ENCODE results near the gene GDA. TPM values are rescaled to one million over a fixed set of nuclear protein-coding genes. Genes with fewer than 3 reads are reported as not detected.
"Not testable (repeated sequence)": the region's sequence is repeated elsewhere in the genome, so short reads cannot be mapped to it uniquely, and the experiment has no call there.

The GDA gene
- total RNA-seq, 1 donor from 2014 or later, result 2.7 TPM

- H3K4me3 ChIP-seq, result no peak overlapping the region
- H3K9me3 Mint-ChIP-seq, result peaks cover 3% of the 10 kb centered on the region
- no peaks in the 10 kb centered on the region for H3F3A ChIP-seq (ENCODE audit: low read depth)
- H3K36me3 Mint-ChIP-seq, result no peaks in the 10 kb centered on the region
- H3K27me3 ChIP-seq, result no peaks in the 10 kb centered on the region
- no peaks in the 10 kb centered on the region for H3K36me3 ChIP-seq
- no peak for TF ChIP-seq CTCF (IDR thresholded peaks at IDR 0.05)
- TF ChIP-seq EZH2 (IDR thresholded peaks at IDR 0.05), result no peak
- TF ChIP-seq EZH2phosphoT487 (IDR thresholded peaks at IDR 0.05), result no peak
- H3K79me2 ChIP-seq (ENCODE audit: low read depth), result no peaks in the 10 kb centered on the region
- no peaks in the 10 kb centered on the region for H4K20me1 ChIP-seq (ENCODE audit: low read depth)
- H3K9ac ChIP-seq, result no peak overlapping the region
- DNase-seq (ENCODE audit: low spot score), result no peak
- H3K27ac Mint-ChIP-seq, result no peak overlapping the region
- no peaks in the 10 kb centered on the region for H3K4me1 Mint-ChIP-seq
- H3K9me3 ChIP-seq (ENCODE audit: low read depth), result no peaks in the 10 kb centered on the region
- no peaks in the 10 kb centered on the region for H3K4me1 ChIP-seq
- H3K27me3 Mint-ChIP-seq (ENCODE audit: insufficient read depth, low read depth), result peaks cover 2% of the 10 kb centered on the region
- H3K4me3 Mint-ChIP-seq, result no peak overlapping the region
- H3K27ac ChIP-seq, result no peak overlapping the region
- no peak overlapping the region for H3K4me2 ChIP-seq
- no peak overlapping the region for H2AFZ ChIP-seq (replicated peaks)
Measured at GRCh38 chr9:72262063-72262462, 112.8 kb downstream of the GDA start.

GRCh38 chr9:72263572-72263971, 114.3 kb downstream of the GDA start:
- no peaks in the 10 kb centered on the region for H3K36me3 Mint-ChIP-seq

GRCh38 chr9:72268961-72269360, 119.7 kb downstream of the GDA start:
- Histone ChIP-seq H3K4me3 (no peak overlapping the region), H3K9ac (no peak overlapping the region), H3K27ac (no peak overlapping the region), H3K9me3 (ENCODE audit: low read depth) (no peaks in the 10 kb centered on the region), H2AFZ (replicated peaks) (peak overlapping the region; percentile 42), H3K4me1 (no peaks in the 10 kb centered on the region), H3K79me2 (ENCODE audit: low read depth) (no peaks in the 10 kb centered on the region), H3K36me3 (no peaks in the 10 kb centered on the region), H3K4me2 (no peak overlapping the region), H4K20me1 (ENCODE audit: low read depth) (no peaks in the 10 kb centered on the region), H3K27me3 (no peaks in the 10 kb centered on the region), H3F3A (ENCODE audit: low read depth) (no peaks in the 10 kb centered on the region)
- Mint-ChIP-seq H3K4me1 (no peaks in the 10 kb centered on the region), H3K9me3 (peaks cover 3% of the 10 kb centered on the region), H3K36me3 (no peaks in the 10 kb centered on the region), H3K4me3 (no peak overlapping the region), H3K27ac (peak overlapping the region; percentile 8), H3K27me3 (ENCODE audit: insufficient read depth, low read depth) (no peaks in the 10 kb centered on the region)
- TF ChIP-seq CTCF (IDR thresholded peaks at IDR 0.05) (no peak), EZH2 (IDR thresholded peaks at IDR 0.05) (no peak), EZH2phosphoT487 (IDR thresholded peaks at IDR 0.05) (no peak)
- no peak for DNase-seq (ENCODE audit: low spot score)

More at GRCh38 chr9:72263572-72263971, 114.3 kb downstream of the GDA start:
- H3K36me3 ChIP-seq, result no peaks in the 10 kb centered on the region
- no peak overlapping the region for H3K4me2 ChIP-seq
- H3K9me3 Mint-ChIP-seq, result peaks cover 3% of the 10 kb centered on the region
- no peak for DNase-seq (ENCODE audit: low spot score)
- no peaks in the 10 kb centered on the region for H3K27me3 ChIP-seq
- H4K20me1 ChIP-seq (ENCODE audit: low read depth), result no peaks in the 10 kb centered on the region
- no peak overlapping the region for H3K27ac ChIP-seq
- H3K4me3 ChIP-seq, result no peak overlapping the region
- H2AFZ ChIP-seq (replicated peaks), result no peak overlapping the region
- no peaks in the 10 kb centered on the region for H3K9me3 ChIP-seq (ENCODE audit: low read depth)
- no peaks in the 10 kb centered on the region for H3K4me1 Mint-ChIP-seq
- no peak overlapping the region for H3K4me3 Mint-ChIP-seq
- H3K27ac Mint-ChIP-seq, result no peak overlapping the region
- H3K27me3 Mint-ChIP-seq (ENCODE audit: insufficient read depth, low read depth), result no peaks in the 10 kb centered on the region
- TF ChIP-seq CTCF (IDR thresholded peaks at IDR 0.05), result no peak
- TF ChIP-seq EZH2phosphoT487 (IDR thresholded peaks at IDR 0.05), result no peak
- no peak for TF ChIP-seq EZH2 (IDR thresholded peaks at IDR 0.05)
- no peaks in the 10 kb centered on the region for H3K79me2 ChIP-seq (ENCODE audit: low read depth)
- H3K9ac ChIP-seq, result no peak overlapping the region
- H3K4me1 ChIP-seq, result no peaks in the 10 kb centered on the region
- no peaks in the 10 kb centered on the region for H3F3A ChIP-seq (ENCODE audit: low read depth)

- not testable (repeated sequence) for H3K79me2 ChIP-seq (ENCODE audit: low read depth); H3K4me3 ChIP-seq; H3K27ac ChIP-seq; H3K9ac ChIP-seq; H3K27me3 ChIP-seq; DNase-seq (ENCODE audit: low spot score); H3K27me3 Mint-ChIP-seq (ENCODE audit: insufficient read depth, low read depth); H3K4me2 ChIP-seq; H3K36me3 ChIP-seq; H4K20me1 ChIP-seq (ENCODE audit: low read depth); H3K36me3 Mint-ChIP-seq; H3F3A ChIP-seq (ENCODE audit: low read depth); H3K4me1 ChIP-seq; H3K27ac Mint-ChIP-seq; H3K4me3 Mint-ChIP-seq; H3K4me1 Mint-ChIP-seq; H3K9me3 Mint-ChIP-seq; H2AFZ ChIP-seq (replicated peaks); H3K9me3 ChIP-seq (ENCODE audit: low read depth)
Measured at GRCh38 chr9:72270359-72270758, 121.1 kb downstream of the GDA start.

Measured in neural progenitor cell (in vitro differentiated cells).